Hepatocyte (in vitro differentiated cells): Measurements from ENCODE around the gene CLEC19A. TPM values are rescaled to one million over a fixed set of nuclear protein-coding genes. Genes with fewer than 3 reads are reported as not detected.

Source experiments
- DNase-seq: peaks from one replicate; pipeline ENCODE4 v3.0.0-alpha.2; 2016; ENCODE audit warnings: low spot score
- H2AFZ ChIP-seq: fragments of 200-600 bp; sonication (generic); 2 replicates; pipeline ENCODE4 v1.6.0; 2016; ENCODE audit warnings: antibody characterized with exemption, mild to moderate bottlenecking
- H3K27ac ChIP-seq: fragments of 200-600 bp; sonication (generic); 2 replicates; pipeline ENCODE4 v1.5.1; 2016; ENCODE audit warnings: mild to moderate bottlenecking
- H3K27me3 ChIP-seq: fragments of 200-600 bp; sonication (generic); 2 replicates; pipeline ENCODE4 v1.6.1; 2016
- H3K36me3 ChIP-seq: fragments of 200-600 bp; sonication (generic); replicated peaks from 2 replicates; pipeline ENCODE4 v1.5.1; 2016; ENCODE audit warnings: low read depth; ENCODE audit not compliant: insufficient read depth
- H3K4me1 ChIP-seq: fragments of 200-600 bp; sonication (generic); 2 replicates; pipeline ENCODE4 v1.5.1; 2016; ENCODE audit warnings: mild to moderate bottlenecking, moderate library complexity; ENCODE audit not compliant: insufficient read depth
- H3K4me2 ChIP-seq: fragments of 200-600 bp; sonication (generic); 2 replicates; pipeline ENCODE4 v1.6.0; 2016
- H3K4me3 ChIP-seq: fragments of 200-600 bp; sonication (generic); 2 replicates; pipeline ENCODE4 v1.5.1; 2016; ENCODE audit warnings: mild to moderate bottlenecking
- H3K79me2 ChIP-seq: fragments of 200-600 bp; sonication (generic); 2 replicates; pipeline ENCODE4 v1.6.0; 2017; ENCODE audit warnings: mild to moderate bottlenecking
- H3K9me2 ChIP-seq: fragments of 200-600 bp; sonication (generic); replicated peaks from 2 replicates; pipeline ENCODE4 v1.6.0; 2017; ENCODE audit warnings: mild to moderate bottlenecking; ENCODE audit not compliant: insufficient read depth
- H3K9me3 ChIP-seq: fragments of 200-600 bp; sonication (generic); 2 replicates; pipeline ENCODE4 v1.5.1; 2016; ENCODE audit warnings: low read depth, mild to moderate bottlenecking
- H4K20me1 ChIP-seq: fragments of 200-600 bp; sonication (generic); 2 replicates; pipeline ENCODE4 v1.6.0; 2016; ENCODE audit warnings: mild to moderate bottlenecking; ENCODE audit not compliant: insufficient read depth, poor library complexity, severe bottlenecking
- EZH2 ChIP-seq: fragments of 200-600 bp; sonication (generic); IDR thresholded peaks from 2 replicates; pipeline ENCODE4 v1.6.1; 2016; ENCODE audit warnings: antibody characterized with exemption, mild to moderate bottlenecking, borderline replicate concordance
- EZH2phosphoT487 ChIP-seq: fragments of 200-600 bp; sonication (generic); IDR thresholded peaks from one replicate; pipeline ENCODE4 v1.6.1; 2018; ENCODE audit warnings: antibody characterized with exemption, mild to moderate bottlenecking, low read depth, moderate library complexity; ENCODE audit not compliant: unreplicated experiment, severe bottlenecking
- WGBS: methylation state at CpG from one replicate; pipeline ENCODE4 v1.1.6; 2016; ENCODE audit warnings: low lambda C conversion rate; ENCODE audit errors: missing lambda C conversion rate; 5-methylcytosine and 5-hydroxymethylcytosine counted together
- polyA plus RNA-seq: library from polyadenylated mRNA; unstranded; fragments of >200 nt; fragmentation: Nextera tagmentation; extraction: Ambion mirVana; gene quantifications from 2 replicates; pipeline ENCODE4 v1.2.1, GENCODE V29; 2016
- total RNA-seq: library from RNA; depleted of rRNA; stranded (reverse); fragments of >200 nt; gene quantifications from 2 replicates; pipeline ENCODE4 v1.2.3, GENCODE V29; 2014
- TF ChIP-seq, protein P1 (sequence below): fragments of 200-600 bp; sonication (generic); IDR thresholded peaks from 2 replicates; pipeline ENCODE4 v1.5.1; 2016; ENCODE audit warnings: antibody characterized with exemption, mild to moderate bottlenecking; ENCODE audit not compliant: poor library complexity

The CLEC19A gene
- total and polyA plus RNA-seq, 2 experiments from 2014 or later, result not detected

GRCh38 chr16:19238406-19238805 is 47.1 kb upstream of the CLEC19A start:
- H3K4me1 ChIP-seq, result peaks cover 5% of the 10 kb centered on the region
- H3K79me2 ChIP-seq, result no peaks in the 10 kb centered on the region
- TF ChIP-seq EZH2phosphoT487 (no peak), EZH2 (no peak)
- TF ChIP-seq, protein P1, sequence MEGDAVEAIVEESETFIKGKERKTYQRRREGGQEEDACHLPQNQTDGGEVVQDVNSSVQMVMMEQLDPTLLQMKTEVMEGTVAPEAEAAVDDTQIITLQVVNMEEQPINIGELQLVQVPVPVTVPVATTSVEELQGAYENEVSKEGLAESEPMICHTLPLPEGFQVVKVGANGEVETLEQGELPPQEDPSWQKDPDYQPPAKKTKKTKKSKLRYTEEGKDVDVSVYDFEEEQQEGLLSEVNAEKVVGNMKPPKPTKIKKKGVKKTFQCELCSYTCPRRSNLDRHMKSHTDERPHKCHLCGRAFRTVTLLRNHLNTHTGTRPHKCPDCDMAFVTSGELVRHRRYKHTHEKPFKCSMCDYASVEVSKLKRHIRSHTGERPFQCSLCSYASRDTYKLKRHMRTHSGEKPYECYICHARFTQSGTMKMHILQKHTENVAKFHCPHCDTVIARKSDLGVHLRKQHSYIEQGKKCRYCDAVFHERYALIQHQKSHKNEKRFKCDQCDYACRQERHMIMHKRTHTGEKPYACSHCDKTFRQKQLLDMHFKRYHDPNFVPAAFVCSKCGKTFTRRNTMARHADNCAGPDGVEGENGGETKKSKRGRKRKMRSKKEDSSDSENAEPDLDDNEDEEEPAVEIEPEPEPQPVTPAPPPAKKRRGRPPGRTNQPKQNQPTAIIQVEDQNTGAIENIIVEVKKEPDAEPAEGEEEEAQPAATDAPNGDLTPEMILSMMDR, result no peak
- no peak overlapping the region for H3K4me3 ChIP-seq
- no peaks in the 10 kb centered on the region for H4K20me1 ChIP-seq
- no peak overlapping the region for H2AFZ ChIP-seq
- WGBS, result 88% methylated on average over 4 of the region's 4 CpGs
- H3K36me3 ChIP-seq, result no peaks in the 10 kb centered on the region
- H3K27ac ChIP-seq, result no peak overlapping the region
- H3K9me3 ChIP-seq, result no peaks in the 10 kb centered on the region
- DNase-seq, result no peak
- H3K27me3 ChIP-seq, result no peaks in the 10 kb centered on the region
- no peak overlapping the region for H3K4me2 ChIP-seq
- no peaks in the 10 kb centered on the region for H3K9me2 ChIP-seq

DNA sequence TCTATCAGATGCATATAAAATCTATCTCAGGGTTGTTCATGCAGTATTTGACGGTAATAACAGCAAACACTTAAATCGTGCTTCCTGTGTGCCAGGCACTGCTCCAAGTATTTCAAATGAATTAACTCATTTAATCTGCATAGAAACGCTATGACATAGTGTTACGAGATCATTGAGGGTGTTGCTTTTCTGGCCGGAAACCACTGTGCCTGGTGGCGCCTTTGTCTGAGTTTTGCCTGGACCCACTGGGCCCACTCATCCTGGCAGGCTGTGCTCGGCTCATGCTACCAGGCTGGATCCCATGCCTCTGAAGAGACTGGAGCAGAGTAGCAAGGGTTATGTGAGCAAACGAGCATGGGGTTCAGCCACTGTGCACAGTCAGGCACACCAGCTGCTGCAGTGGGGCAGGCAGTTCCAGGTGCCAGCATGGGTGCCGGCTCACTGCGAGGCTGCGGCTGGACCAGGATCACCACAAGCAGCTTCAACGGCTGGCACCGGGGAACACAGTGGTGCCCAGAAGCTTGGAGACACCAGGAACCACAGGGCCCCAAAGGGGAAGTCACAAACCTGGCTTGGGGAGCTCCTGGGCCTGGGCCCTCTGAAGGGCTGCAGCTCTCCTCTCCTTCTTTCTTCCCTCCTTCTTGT is 45.9 kb upstream of the CLEC19A start:
- Histone ChIP-seq H3K27ac (no peak overlapping the region), H3K79me2 (no peaks in the 10 kb centered on the region), H3K4me2 (no peak overlapping the region), H2AFZ (no peak overlapping the region), H3K4me3 (no peak overlapping the region), H3K36me3 (no peaks in the 10 kb centered on the region), H4K20me1 (no peaks in the 10 kb centered on the region), H3K9me2 (no peaks in the 10 kb centered on the region), H3K4me1 (peaks cover 5% of the 10 kb centered on the region), H3K9me3 (no peaks in the 10 kb centered on the region), H3K27me3 (no peaks in the 10 kb centered on the region)
- 95% methylated on average over 13 of the region's 13 CpGs for WGBS
- TF ChIP-seq EZH2phosphoT487, result no peak
- no peak for TF ChIP-seq EZH2
- TF ChIP-seq, protein P1, result no peak
- no peak for DNase-seq

DNA sequence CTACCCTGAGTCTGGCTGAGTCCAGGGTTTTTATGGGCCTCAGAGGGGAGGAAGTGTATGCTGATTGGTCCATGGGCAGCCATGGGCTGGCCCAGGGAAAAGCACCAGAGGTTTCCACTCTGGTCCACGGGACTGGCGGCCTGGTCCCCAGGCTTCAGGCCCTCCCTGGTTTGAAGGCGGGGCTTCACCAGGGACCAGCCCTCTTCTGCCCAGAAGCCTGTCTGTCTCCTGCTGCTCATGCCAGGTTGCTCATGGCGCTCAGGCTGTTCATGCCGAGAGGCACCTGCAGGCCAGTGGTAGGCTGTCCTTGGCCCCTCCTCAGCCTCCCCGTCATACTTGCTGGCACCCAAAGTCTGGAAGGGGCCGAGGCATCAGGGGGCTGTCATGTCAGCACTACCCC is 45.0 kb upstream of the CLEC19A start:
- Histone ChIP-seq H3K27ac (no peak overlapping the region), H2AFZ (no peak overlapping the region), H3K4me1 (peaks cover 5% of the 10 kb centered on the region), H3K27me3 (no peaks in the 10 kb centered on the region), H3K9me3 (no peaks in the 10 kb centered on the region), H3K36me3 (no peaks in the 10 kb centered on the region), H4K20me1 (no peaks in the 10 kb centered on the region), H3K9me2 (no peaks in the 10 kb centered on the region), H3K4me2 (no peak overlapping the region), H3K79me2 (no peaks in the 10 kb centered on the region), H3K4me3 (no peak overlapping the region)
- TF ChIP-seq, protein P1, result no peak
- TF ChIP-seq EZH2, result no peak
- TF ChIP-seq EZH2phosphoT487, result no peak
- DNase-seq, result no peak
- 86% methylated on average over 7 of the region's 7 CpGs for WGBS

DNA sequence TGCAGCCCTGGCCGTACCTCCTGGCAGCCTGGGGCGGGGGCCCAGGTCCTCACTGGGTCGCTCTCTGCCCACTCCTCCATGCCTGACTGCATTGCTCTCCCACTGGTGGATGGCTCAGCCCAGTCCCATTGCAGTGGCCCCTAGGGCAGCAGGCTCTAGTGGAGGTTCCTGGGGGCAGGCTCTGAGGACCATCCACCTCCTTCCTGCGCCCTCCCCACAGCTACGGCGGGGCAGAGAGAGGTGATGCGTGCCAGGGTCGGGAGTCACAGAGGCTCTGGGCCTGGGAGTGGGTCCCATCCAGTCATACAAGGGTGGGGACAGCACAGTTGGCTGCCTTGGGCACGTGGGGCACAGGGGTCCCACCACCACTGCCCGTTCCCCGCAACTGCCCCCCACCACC is 44.0 kb upstream of the CLEC19A start:
- H3K79me2 ChIP-seq, result no peaks in the 10 kb centered on the region
- peaks cover 5% of the 10 kb centered on the region for H3K4me1 ChIP-seq
- H3K27me3 ChIP-seq, result no peaks in the 10 kb centered on the region
- no peak overlapping the region for H3K27ac ChIP-seq
- WGBS, result 93% methylated on average over 7 of the region's 11 CpGs
- DNase-seq, result no peak
- no peaks in the 10 kb centered on the region for H3K36me3 ChIP-seq
- no peak overlapping the region for H3K4me3 ChIP-seq
- H3K4me2 ChIP-seq, result no peak overlapping the region
- H3K9me3 ChIP-seq, result no peaks in the 10 kb centered on the region
- H2AFZ ChIP-seq, result no peak overlapping the region
- TF ChIP-seq, protein P1, result no peak
- TF ChIP-seq EZH2phosphoT487 (no peak), EZH2 (no peak)
- H4K20me1 ChIP-seq, result no peaks in the 10 kb centered on the region
- H3K9me2 ChIP-seq, result no peaks in the 10 kb centered on the region
